A673 (cell line): ENCODE results near the gene CNFN.

Experiments
- CTCF ChIP-seq: fragments of 300-800, 200-600 bp; sonication (generic); conservative IDR thresholded peaks from 2 replicates; pipeline ENCODE4 v1.5.1; 2017; ENCODE audit warnings: low read depth, mild to moderate bottlenecking, antibody characterized with exemption, low read length, moderate library complexity, mixed read lengths
- EZH2 ChIP-seq: fragments of 200-600 bp; sonication (generic); IDR thresholded peaks from 2 replicates; pipeline ENCODE4 v1.6.1; 2017; ENCODE audit warnings: borderline replicate concordance, low read depth, mild to moderate bottlenecking, mixed read lengths, antibody characterized with exemption, low read length; ENCODE audit not compliant: poor library complexity, severe bottlenecking

GRCh38 chr19:42343344-42344110, 46.6 kb downstream of the CNFN start:
- TF ChIP-seq CTCF (peak; percentile 52), EZH2 (no peak)
